ENCODE measurements around the gene CHRNA3. TPM values are rescaled to one million over a fixed set of nuclear protein-coding genes. Genes with fewer than 3 reads are reported as not detected.

CHRNA3 gene
- polyA plus RNA-seq, 2 of the 4 experiments (the other 2 are of a cell fraction): 0.27 to 0.45 TPM

DNA sequence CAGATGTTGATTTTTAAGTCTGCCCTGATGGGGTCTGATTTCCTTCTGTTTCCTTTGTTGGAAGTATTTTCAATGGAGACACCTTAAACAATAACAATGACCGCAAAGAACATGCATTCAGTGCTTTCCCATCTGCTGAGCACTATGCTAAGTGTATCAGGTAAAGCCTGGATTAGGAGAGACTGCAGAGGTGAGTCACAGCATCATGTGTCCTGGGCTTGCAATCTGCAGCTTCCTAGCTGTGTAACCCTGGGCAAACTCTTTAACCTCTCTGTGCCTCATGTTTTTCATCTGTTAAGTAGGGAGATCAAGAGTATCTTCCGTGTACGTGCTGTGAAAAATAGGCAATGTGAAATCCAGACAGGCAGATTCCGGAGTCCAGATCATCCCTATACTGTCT is 33.5 kb upstream of the CHRNA3 start:
- TF ChIP-seq, protein P1, sequence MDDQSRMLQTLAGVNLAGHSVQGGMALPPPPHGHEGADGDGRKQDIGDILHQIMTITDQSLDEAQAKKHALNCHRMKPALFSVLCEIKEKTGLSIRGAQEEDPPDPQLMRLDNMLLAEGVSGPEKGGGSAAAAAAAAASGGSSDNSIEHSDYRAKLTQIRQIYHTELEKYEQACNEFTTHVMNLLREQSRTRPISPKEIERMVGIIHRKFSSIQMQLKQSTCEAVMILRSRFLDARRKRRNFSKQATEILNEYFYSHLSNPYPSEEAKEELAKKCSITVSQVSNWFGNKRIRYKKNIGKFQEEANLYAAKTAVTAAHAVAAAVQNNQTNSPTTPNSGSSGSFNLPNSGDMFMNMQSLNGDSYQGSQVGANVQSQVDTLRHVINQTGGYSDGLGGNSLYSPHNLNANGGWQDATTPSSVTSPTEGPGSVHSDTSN (IDR thresholded peaks at IDR 0.05): no peak
- peak; percentile 30 for TF ChIP-seq ZFP36 (IDR thresholded peaks at IDR 0.05; ENCODE audit: borderline replicate concordance, partially characterized antibody)
- H3K27ac ChIP-seq: no peak overlapping the region
- CTCF ChIA-PET: interaction anchor here (0.9 to 5.1 kb wide), 3 partner anchors 9 to 55 kb away, joined by 3 to 51 read pairs (median 23); no protein-coding TSS in a partner anchor
- no peak overlapping the region for H3K4me2 ChIP-seq
- 72% methylated on average over 4 of the region's 4 CpGs for WGBS (ENCODE audit: missing lambda C conversion rate)
- no peaks in the 10 kb centered on the region for H3K9me3 ChIP-seq
- no peak overlapping the region for H3K4me3 ChIP-seq
- ATAC-seq (peak; percentile 44 to 54; a peak in 3 of 6 replicates), FAIRE-seq (peak; percentile 23), DNase-seq (ENCODE audit: low read depth in 1 of 2, low spot score in 1 of 2) (no peak)
- POLR2A ChIA-PET: no interaction called here
- no peaks in the 10 kb centered on the region for H3K4me1 ChIP-seq

DNA sequence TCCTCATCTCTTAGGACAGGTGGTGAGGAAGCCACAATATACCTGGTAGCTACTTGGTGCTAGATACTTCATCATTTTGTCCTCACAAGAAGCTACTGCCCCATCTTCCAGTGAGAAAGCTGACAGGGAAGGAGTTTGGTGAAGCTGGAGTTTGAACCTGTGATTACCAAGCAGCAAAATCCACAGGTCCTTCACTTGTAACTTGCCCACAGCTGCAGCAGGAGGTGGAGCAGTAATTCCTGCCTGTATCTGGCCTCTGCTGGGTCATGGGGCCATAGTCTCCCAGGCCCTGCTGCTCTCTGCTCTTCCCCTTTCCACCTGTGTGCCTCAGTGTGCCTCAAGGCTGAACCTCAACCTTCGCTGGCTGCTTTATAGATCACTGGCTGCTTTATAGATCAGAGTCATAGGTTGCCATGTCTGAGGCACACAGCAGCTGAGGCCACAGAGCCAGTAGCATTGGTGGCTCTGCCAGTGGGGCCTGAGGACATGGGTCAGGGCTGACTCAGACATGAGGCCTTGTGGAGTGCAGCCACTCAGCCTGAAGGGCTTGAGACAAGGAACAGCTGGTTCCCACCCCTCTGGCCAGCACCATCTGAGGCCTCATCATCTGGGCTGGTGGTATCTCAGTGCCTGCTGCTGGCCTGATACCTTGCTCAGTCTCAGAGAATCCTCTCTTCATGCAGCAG is 31.3 kb upstream of the CHRNA3 start:
- TF ChIP-seq EHMT2 (IDR thresholded peaks at IDR 0.05; ENCODE audit: low read depth): no peak
- TF ChIP-seq, protein P2, sequence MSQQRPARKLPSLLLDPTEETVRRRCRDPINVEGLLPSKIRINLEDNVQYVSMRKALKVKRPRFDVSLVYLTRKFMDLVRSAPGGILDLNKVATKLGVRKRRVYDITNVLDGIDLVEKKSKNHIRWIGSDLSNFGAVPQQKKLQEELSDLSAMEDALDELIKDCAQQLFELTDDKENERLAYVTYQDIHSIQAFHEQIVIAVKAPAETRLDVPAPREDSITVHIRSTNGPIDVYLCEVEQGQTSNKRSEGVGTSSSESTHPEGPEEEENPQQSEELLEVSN (IDR thresholded peaks at IDR 0.05; ENCODE audit: borderline replicate concordance, low read depth): no peak
- TF ChIP-seq CEBPB (IDR thresholded peaks at IDR 0.05): no peak
- TF ChIP-seq NR3C1 (IDR thresholded peaks at IDR 0.05): no peak
- no peak for TF ChIP-seq ZNF302 (CRISPR knock-in tag; IDR thresholded peaks at IDR 0.05)
- no peak for ATAC-seq
- no peak for FAIRE-seq
- H3K27ac ChIP-seq: no peak overlapping the region
- no peak overlapping the region for H3K4me3 ChIP-seq
- no peaks in the 10 kb centered on the region for H3K4me1 ChIP-seq
- ChIA-PET POLR2A (no interaction called here), CTCF (interaction anchor here (0.6 to 5.1 kb wide), 11 partner anchors 10 to 160 kb away, joined by 3 to 51 read pairs (median 3); partner anchors contain the start of gene CHRNB4)
- no peak for DNase-seq (ENCODE audit: low read depth in 1 of 2, low spot score in 1 of 2)
- no peaks in the 10 kb centered on the region for H3K9me3 ChIP-seq
- no peak overlapping the region for H3K4me2 ChIP-seq
- 44% methylated on average over 1 of the region's 1 CpG for WGBS (ENCODE audit: missing lambda C conversion rate)

DNA sequence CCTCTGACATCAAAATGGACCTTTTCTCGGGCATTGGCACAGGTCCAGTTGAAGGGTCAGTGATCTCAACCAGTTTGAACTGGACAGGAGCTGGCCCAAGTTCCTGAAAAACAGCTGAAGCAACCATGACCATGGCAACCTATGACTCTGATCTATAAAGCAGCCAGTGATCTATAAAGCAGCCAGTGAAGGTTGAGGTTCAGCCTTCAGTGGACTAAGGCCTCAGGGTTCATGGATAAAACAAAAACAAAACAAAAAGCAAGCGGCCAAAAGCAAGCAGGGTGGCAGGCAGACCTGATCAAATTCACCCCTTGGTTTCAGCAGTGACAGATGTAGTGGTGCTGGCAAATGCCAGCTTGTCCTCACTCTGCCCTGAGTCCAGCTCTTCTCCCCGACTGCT is 30.2 kb upstream of the CHRNA3 start:
- no peak overlapping the region for H3K4me2 ChIP-seq
- H3K4me1 ChIP-seq: no peaks in the 10 kb centered on the region
- TF ChIP-seq, protein P3, sequence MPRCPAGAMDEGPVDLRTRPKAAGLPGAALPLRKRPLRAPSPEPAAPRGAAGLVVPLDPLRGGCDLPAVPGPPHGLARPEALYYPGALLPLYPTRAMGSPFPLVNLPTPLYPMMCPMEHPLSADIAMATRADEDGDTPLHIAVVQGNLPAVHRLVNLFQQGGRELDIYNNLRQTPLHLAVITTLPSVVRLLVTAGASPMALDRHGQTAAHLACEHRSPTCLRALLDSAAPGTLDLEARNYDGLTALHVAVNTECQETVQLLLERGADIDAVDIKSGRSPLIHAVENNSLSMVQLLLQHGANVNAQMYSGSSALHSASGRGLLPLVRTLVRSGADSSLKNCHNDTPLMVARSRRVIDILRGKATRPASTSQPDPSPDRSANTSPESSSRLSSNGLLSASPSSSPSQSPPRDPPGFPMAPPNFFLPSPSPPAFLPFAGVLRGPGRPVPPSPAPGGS (IDR thresholded peaks at IDR 0.05): no peak
- TF ChIP-seq KDM5A (IDR thresholded peaks at IDR 0.05) (no peak), POLR2A (IDR thresholded peaks at IDR 0.05; ENCODE audit: low read length) (no peak), MAZ (IDR thresholded peaks at IDR 0.05; ENCODE audit: borderline replicate concordance, low read depth, low read length) (no peak), RAD21 (conservative IDR thresholded peaks at IDR 0.05 in 1 of 2, IDR thresholded peaks at IDR 0.05 in 1 of 2) (no peak), TP53 (CRISPR knock-in tag; IDR thresholded peaks at IDR 0.05) (no peak), CBX8 (IDR thresholded peaks at IDR 0.05) (no peak), JUN (IDR thresholded peaks at IDR 0.05) (no peak), ZNF302 (CRISPR knock-in tag; IDR thresholded peaks at IDR 0.05) (no peak), MAFK (IDR thresholded peaks at IDR 0.05; ENCODE audit: partially characterized antibody) (no peak), HOXA7 (CRISPR knock-in tag; IDR thresholded peaks at IDR 0.05) (no peak), NFE2L2 (conservative IDR thresholded peaks at IDR 0.05; ENCODE audit: low read length) (no peak), ZC3H11A (IDR thresholded peaks at IDR 0.05) (no peak), RNF2 (IDR thresholded peaks at IDR 0.05; ENCODE audit: borderline replicate concordance, low read depth) (no peak), CBX2 (IDR thresholded peaks at IDR 0.05; ENCODE audit: borderline replicate concordance, low read depth) (no peak), ZSCAN20 (CRISPR knock-in tag; IDR thresholded peaks at IDR 0.05) (no peak)
- TF ChIP-seq, protein P4, sequence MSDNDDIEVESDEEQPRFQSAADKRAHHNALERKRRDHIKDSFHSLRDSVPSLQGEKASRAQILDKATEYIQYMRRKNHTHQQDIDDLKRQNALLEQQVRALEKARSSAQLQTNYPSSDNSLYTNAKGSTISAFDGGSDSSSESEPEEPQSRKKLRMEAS (IDR thresholded peaks at IDR 0.05): no peak
- TF ChIP-seq, protein P5, sequence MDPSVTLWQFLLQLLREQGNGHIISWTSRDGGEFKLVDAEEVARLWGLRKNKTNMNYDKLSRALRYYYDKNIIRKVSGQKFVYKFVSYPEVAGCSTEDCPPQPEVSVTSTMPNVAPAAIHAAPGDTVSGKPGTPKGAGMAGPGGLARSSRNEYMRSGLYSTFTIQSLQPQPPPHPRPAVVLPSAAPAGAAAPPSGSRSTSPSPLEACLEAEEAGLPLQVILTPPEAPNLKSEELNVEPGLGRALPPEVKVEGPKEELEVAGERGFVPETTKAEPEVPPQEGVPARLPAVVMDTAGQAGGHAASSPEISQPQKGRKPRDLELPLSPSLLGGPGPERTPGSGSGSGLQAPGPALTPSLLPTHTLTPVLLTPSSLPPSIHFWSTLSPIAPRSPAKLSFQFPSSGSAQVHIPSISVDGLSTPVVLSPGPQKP (IDR thresholded peaks at IDR 0.05; ENCODE audit: low read depth, low read length): no peak
- ChIA-PET POLR2A (no interaction called here), CTCF (interaction anchor here (0.6 to 5.1 kb wide), 9 partner anchors 9 to 161 kb away, joined by 3 to 51 read pairs (median 4); partner anchors contain the start of gene CHRNB4)
- FAIRE-seq (no peak), ATAC-seq (no peak), DNase-seq (ENCODE audit: low read depth in 1 of 2, low spot score in 1 of 2) (no peak)
- 21% methylated on average over 3 of the region's 3 CpGs for WGBS (ENCODE audit: missing lambda C conversion rate)
- H3K9me3 ChIP-seq: no peaks in the 10 kb centered on the region
- no peak overlapping the region for H3K27ac ChIP-seq
- H3K4me3 ChIP-seq: no peak overlapping the region
